ENCODE measurements around the gene PCGF3.
"Not testable (repeated sequence)": the region's sequence is repeated elsewhere in the genome, so short reads cannot be mapped to it uniquely, and the experiment has no call there.

Gene PCGF3

GRCh38 chr4:726235-726787 is 20.7 kb downstream of the PCGF3 start:
- DNase-seq = no peak

- DNase-seq = no peak
Observed at GRCh38 chr4:726838-727237, 21.2 kb downstream of the PCGF3 start.

- DNase-seq = no peak
Observed at GRCh38 chr4:727576-727975, 21.9 kb downstream of the PCGF3 start.

- DNase-seq = no peak
Observed at GRCh38 chr4:729336-730315, 24.0 kb downstream of the PCGF3 start.

- no peak for DNase-seq
Observed at GRCh38 chr4:730511-730910, 24.9 kb downstream of the PCGF3 start.

- not testable (repeated sequence) for DNase-seq
Observed at GRCh38 chr4:730946-731904, 25.6 kb downstream of the PCGF3 start.

GRCh38 chr4:731954-732353 is 26.3 kb downstream of the PCGF3 start:
- not testable (repeated sequence) for DNase-seq

GRCh38 chr4:732486-732885 is 26.9 kb downstream of the PCGF3 start:
- DNase-seq = no peak

- DNase-seq = no peak
Observed at GRCh38 chr4:732911-733630, 27.4 kb downstream of the PCGF3 start.

- no peak for DNase-seq
Observed at GRCh38 chr4:733631-733980, 28.0 kb downstream of the PCGF3 start.

- DNase-seq = no peak
Observed at GRCh38 chr4:734075-734474, 28.4 kb downstream of the PCGF3 start.

- no peak for DNase-seq
Observed at GRCh38 chr4:734951-735350, 29.3 kb downstream of the PCGF3 start.

GRCh38 chr4:735583-735982 is 30.0 kb downstream of the PCGF3 start:
- DNase-seq = no peak

- DNase-seq = not testable (repeated sequence)
Observed at GRCh38 chr4:736561-736960, 30.9 kb downstream of the PCGF3 start.

- no peak for DNase-seq
Observed at GRCh38 chr4:738781-739280, 33.2 kb downstream of the PCGF3 start.

GRCh38 chr4:739569-739968 is 33.9 kb downstream of the PCGF3 start:
- DNase-seq = no peak

GRCh38 chr4:740011-740410 is 34.4 kb downstream of the PCGF3 start:
- DNase-seq = no peak

GRCh38 chr4:740656-741282 is 35.1 kb downstream of the PCGF3 start:
- no peak for DNase-seq

- no peak for DNase-seq
Observed at GRCh38 chr4:742096-742741, 36.6 kb downstream of the PCGF3 start.

GRCh38 chr4:742742-743311 is 37.2 kb downstream of the PCGF3 start:
- peak; percentile 81 for DNase-seq

Measured in islet precursor cell (in vitro differentiated cells).